HG03558 (cell line): ENCODE results near the gene ALG1.
"Not testable (repeated sequence)": the region's sequence is repeated elsewhere in the genome, so short reads cannot be mapped to it uniquely, and the experiment has no call there.

Experiments
- ATAC-seq: cut with Tn5 transposase; IDR thresholded peaks from one replicate; pipeline ENCODE4 v1.9.1; 2021; ENCODE audit warnings: moderate number of reproducible peaks; ENCODE audit not compliant: unreplicated experiment; ENCODE audit errors: extremely low read depth

The ALG1 gene

GRCh38 chr16:5044011-5044540 lies 27.6 kb upstream of the ALG1 start:
- no peak for ATAC-seq

GRCh38 chr16:5044581-5044980 lies 27.1 kb upstream of the ALG1 start:
- ATAC-seq: not testable (repeated sequence)

- no peak for ATAC-seq
Observed at GRCh38 chr16:5045499-5046115, 26.0 kb upstream of the ALG1 start.

- ATAC-seq: no peak
Observed at GRCh38 chr16:5046914-5047313, 24.7 kb upstream of the ALG1 start.

GRCh38 chr16:5054876-5055865 lies 16.5 kb upstream of the ALG1 start:
- ATAC-seq: no peak

- no peak for ATAC-seq
Observed at GRCh38 chr16:5056352-5056751, 15.3 kb upstream of the ALG1 start.

GRCh38 chr16:5058476-5058875 lies 13.2 kb upstream of the ALG1 start:
- ATAC-seq: no peak

GRCh38 chr16:5059386-5060072 lies 12.1 kb upstream of the ALG1 start:
- ATAC-seq: no peak

- no peak for ATAC-seq
Observed at GRCh38 chr16:5060073-5060641, 11.5 kb upstream of the ALG1 start.

- no peak for ATAC-seq
Observed at GRCh38 chr16:5062051-5062450, 9.6 kb upstream of the ALG1 start.

- no peak for ATAC-seq
Observed at GRCh38 chr16:5062790-5063765, 8.6 kb upstream of the ALG1 start.

- ATAC-seq: no peak
Observed at GRCh38 chr16:5064915-5065314, 6.7 kb upstream of the ALG1 start.

GRCh38 chr16:5065326-5065725 lies 6.3 kb upstream of the ALG1 start:
- ATAC-seq: no peak

- no peak for ATAC-seq
Observed at GRCh38 chr16:5065813-5066212, 5.8 kb upstream of the ALG1 start, which contains the start of gene C16orf89. Gene C16orf89 (minus strand): TSS chr16:5065956. CDS start chr16:5065908, 48 bp downstream.

GRCh38 chr16:5066511-5066910 lies 5.1 kb upstream of the ALG1 start:
- no peak for ATAC-seq

- no peak for ATAC-seq
Observed at GRCh38 chr16:5069048-5069447, 2.6 kb upstream of the ALG1 start.

GRCh38 chr16:5069854-5070253 lies 1.8 kb upstream of the ALG1 start:
- no peak for ATAC-seq

- ATAC-seq: no peak
Observed at GRCh38 chr16:5070431-5071186, 1.0 kb upstream of the ALG1 start.

- no peak for ATAC-seq
Observed at GRCh38 chr16:5071341-5071680, 332 bp upstream of the ALG1 start.
